ENCODE data around the gene SRSF2. TPM values are rescaled to one million over a fixed set of nuclear protein-coding genes. Genes with fewer than 3 reads are reported as not detected.

The SRSF2 gene
- polyA plus RNA-seq, 3 donors = 337 to 388 (median 377) TPM

- DNase-seq = no peak
These were observed 49.6 kb downstream of the SRSF2 start for GRCh38 chr17:76687298-76688164.

DNA sequence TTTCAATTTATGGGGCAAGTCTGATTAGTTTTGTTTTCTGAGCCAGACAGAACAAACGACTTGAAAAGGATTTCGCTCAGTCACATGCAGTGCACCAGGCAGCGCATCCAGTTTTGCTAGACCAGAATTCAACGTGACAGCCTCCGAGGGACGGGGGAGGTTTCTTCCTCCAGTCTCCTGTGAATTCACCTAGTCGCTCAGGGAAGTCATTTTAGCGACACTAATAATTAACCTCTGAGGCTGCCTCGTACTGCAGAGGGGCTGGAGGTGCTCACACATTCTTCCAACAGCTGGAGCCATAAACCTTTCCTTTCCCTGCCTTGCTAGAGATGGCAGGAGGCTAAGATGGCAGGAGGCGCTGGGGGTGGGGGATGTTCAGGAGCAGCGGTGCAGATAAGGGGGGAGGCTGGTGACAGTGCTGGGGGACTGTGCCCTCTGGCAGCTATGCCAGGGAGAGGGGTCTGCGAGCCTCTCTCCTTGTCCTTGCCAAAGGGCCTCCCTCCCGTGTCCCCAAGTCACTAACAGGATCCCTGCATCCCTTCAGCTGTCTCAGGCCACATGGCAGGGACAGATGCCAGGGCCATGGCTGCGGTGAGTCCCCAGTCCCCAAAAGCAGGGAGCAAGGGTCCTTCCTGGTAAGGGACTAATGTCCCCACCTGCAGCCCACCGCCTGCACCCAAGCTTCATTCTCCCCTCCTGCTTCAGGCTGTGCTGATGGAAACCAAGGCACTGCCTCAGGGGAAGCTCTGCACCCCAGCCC lies 50.4 kb downstream of the SRSF2 start:
- peak; percentile 85 for DNase-seq

DNA sequence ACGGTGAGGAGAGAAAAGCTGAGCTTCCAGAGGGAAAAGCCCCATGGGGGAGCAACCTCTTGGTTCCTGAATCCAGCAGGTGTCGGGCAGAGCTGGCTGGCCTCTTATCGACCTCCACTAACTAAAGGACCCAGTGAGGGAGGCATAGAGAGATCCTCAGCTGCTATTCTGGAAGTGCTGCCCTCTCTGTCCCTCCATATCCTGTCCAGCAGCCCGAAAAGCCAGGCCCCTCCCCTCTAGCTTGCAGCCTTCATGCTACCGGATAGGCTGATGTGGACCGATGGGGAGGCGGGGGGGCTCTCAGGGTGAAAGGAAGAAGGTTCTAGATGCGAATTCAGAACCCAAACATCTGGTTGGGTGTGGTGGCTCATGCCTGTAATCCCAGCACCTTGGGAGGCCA lies 51.3 kb downstream of the SRSF2 start:
- DNase-seq = no peak

- DNase-seq = no peak
These were observed 51.8 kb downstream of the SRSF2 start for GRCh38 chr17:76685366-76685765.

DNA sequence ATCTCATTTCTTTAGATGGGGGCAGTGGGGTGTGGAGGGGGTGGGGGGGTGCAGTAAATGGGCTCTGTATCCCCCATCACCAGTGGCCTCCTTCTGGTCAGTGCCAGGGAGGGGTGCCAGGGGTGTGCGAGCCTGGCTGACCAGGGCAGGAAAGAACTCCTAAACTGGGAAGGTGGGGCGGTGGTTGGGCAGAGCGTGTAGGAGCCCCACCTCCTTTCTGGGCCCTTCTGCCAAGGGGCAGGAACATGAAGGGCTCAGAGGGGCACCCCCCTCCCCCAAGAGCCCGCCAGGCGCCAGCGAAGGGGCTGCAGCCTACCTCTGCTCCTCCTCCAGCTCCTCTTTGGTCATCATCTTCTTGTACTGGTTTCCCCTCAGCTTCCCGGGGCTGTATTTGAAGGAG lies 52.4 kb downstream of the SRSF2 start:
- DNase-seq = no peak

Other genes with a start within 250 kb of the SRSF2 start
- 1 to 10 TPM; 7.7 to 9.9 (median 9.1) TPM for gene RHBDF2, start 235.9 kb downstream of the SRSF2 start, polyA plus RNA-seq (ENCODE audit: insufficient read length in 3 of 3)
- 10 to 100 TPM; 15.4 to 16.5 (median 16.4) TPM for gene CYGB, start 199.6 kb downstream of the SRSF2 start, polyA plus RNA-seq (ENCODE audit: insufficient read length in 3 of 3)
- 1 to 10 TPM; 2.7 to 5.3 (median 4.6) TPM for gene PRCD, start 197.3 kb downstream of the SRSF2 start, polyA plus RNA-seq (ENCODE audit: insufficient read length in 3 of 3)
- 1 to 10 TPM; 6.0 to 9.8 (median 9.2) TPM for gene ST6GALNAC2, start 151.5 kb downstream of the SRSF2 start, polyA plus RNA-seq (ENCODE audit: insufficient read length in 3 of 3)
- gene ST6GALNAC1, start 93.6 kb downstream of the SRSF2 start, polyA plus RNA-seq (ENCODE audit: insufficient read length in 3 of 3) = under 1 TPM; 0.23 to 0.99 (median 0.90) TPM
- 100 to 1,000 TPM in 1 of 3 donors, 10 to 100 TPM in 2; 91.0 to 117 (median 99.0) TPM for gene MXRA7, start 26.4 kb downstream of the SRSF2 start, polyA plus RNA-seq (ENCODE audit: insufficient read length in 3 of 3)
- gene JMJD6, start 10.7 kb downstream of the SRSF2 start, polyA plus RNA-seq (ENCODE audit: insufficient read length in 3 of 3) = 10 to 100 TPM; 23.4 to 26.7 (median 24.7) TPM
- gene METTL23, start 10.5 kb downstream of the SRSF2 start, polyA plus RNA-seq (ENCODE audit: insufficient read length in 3 of 3) = 10 to 100 TPM; 39.0 to 41.6 (median 40.0) TPM
- gene MFSD11, start 788 bp upstream of the SRSF2 start, polyA plus RNA-seq (ENCODE audit: insufficient read length in 3 of 3) = 10 to 100 TPM; 20.6 to 33.3 (median 27.4) TPM
- 1 to 10 TPM; 2.1 to 2.8 (median 2.7) TPM for gene MGAT5B, start 131.1 kb upstream of the SRSF2 start, polyA plus RNA-seq (ENCODE audit: insufficient read length in 3 of 3)

Measured in renal pelvis (tissue), 4 donors.